ENCODE measurements around the gene PCNX3. TPM values are rescaled to one million over a fixed set of nuclear protein-coding genes. Genes with fewer than 3 reads are reported as not detected.

Gene PCNX3
- total RNA-seq, 1 experiment from 2014 or later: 50.4 TPM

DNA sequence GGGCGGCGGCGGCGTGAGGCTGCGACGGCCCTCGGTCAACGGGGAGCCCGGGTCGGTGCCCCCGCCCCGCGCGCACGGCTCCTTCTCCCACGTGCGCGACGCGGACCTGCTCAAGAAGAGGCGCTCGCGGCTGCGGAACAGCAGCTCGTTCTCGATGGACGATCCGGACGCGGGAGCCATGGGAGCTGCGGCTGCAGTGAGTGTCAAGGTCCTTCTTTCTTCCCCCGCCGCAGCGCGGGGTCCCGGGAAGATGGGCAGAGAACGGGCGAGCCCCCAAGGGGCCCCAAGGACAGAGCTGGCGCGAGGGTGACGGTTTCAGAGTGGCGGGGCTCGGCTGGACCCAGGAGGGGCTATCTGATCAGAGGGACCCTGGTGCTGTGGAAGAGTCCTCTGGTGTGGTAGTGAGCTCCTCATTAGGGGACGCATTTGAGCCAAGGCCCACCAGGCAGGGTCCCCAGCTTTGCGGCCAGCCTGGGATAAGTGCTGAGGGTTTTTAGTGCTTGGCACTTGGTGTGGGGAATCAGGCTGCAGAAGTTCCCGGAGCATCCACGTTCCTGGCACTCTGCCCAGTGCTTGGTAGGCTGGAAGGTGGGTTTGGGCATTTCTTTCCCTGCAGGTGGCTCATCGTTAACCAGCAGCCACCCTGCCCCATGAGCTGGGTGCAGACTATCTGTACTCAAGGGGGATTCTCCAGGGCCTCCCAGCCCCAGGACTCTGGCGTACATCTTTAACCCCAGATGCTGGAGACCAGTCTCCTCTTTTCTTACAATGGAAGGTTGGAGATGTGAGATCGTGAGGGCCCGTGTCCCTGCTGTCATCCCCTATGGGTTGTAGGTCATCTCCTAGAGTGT, 30.0 kb upstream of the PCNX3 start:
- ChIA-PET CTCF (interaction anchor here (0.9 to 1.2 kb wide), 3 partner anchors 8 to 45 kb away, joined by 3 to 6 read pairs (median 3); no protein-coding TSS in a partner anchor), POLR2A (interaction anchor here (0.9 kb wide), 1 partner anchor 274 kb away, joined by 3 read pairs; the partner anchor contains the start of gene MUS81), RAD21 (ENCODE audit: low non-redundant PET in 1 of 2, low total read pairs in 2 of 2, uncharacterized antibody in 2 of 2, unreplicated experiment in 2 of 2) (no interaction called here)
- no peaks in the 10 kb centered on the region for H3K27me3 ChIP-seq (ENCODE audit: insufficient read depth, low read length)
- peaks cover 14 to 25% of the 10 kb centered on the region in 2 experiments for H3K4me1 ChIP-seq (ENCODE audit: control insufficient read depth in 1 of 2, insufficient read depth in 2 of 2, low read length in 2 of 2)
- no peaks in the 10 kb centered on the region for H4K20me1 ChIP-seq (ENCODE audit: insufficient read depth)
- H3K9me3 ChIP-seq (ENCODE audit: control insufficient read depth in 1 of 2, insufficient read depth in 1 of 2, low read depth in 1 of 2, low read length in 2 of 2): no peaks in the 10 kb centered on the region
- no peak overlapping the region for H3K9ac ChIP-seq (ENCODE audit: low read length)
- H3K4me2 ChIP-seq (ENCODE audit: low read length): no peak overlapping the region
- no peak for ATAC-seq
- no TSS peak for BruUV-seq (replicated peaks)
- no peaks in the 10 kb centered on the region; a peak in 2 of 4 replicates for H3K36me3 ChIP-seq (ENCODE audit: control insufficient read depth in 1 of 2, insufficient read depth in 2 of 2, low read length in 2 of 2)
- no peak overlapping the region for H3K27ac ChIP-seq (ENCODE audit: low read depth, low read length)
- H3K4me3 ChIP-seq (replicated peaks in 1 of 2; ENCODE audit: low read depth in 1 of 2, low read length in 2 of 2): no peak overlapping the region
- TF ChIP-seq YY1 (IDR thresholded peaks at IDR 0.05; ENCODE audit: extremely low read depth, insufficient replicate concordance, low read depth, low read length): no peak
- TF ChIP-seq CBX3 (IDR thresholded peaks at IDR 0.05; ENCODE audit: low read depth): no peak
- TF ChIP-seq FOSL1 (IDR thresholded peaks at IDR 0.05; ENCODE audit: low read depth): no peak
- TF ChIP-seq POLR2AphosphoS5 (IDR thresholded peaks at IDR 0.05; ENCODE audit: low read depth, low read length): no peak
- no peak for TF ChIP-seq SRF (IDR thresholded peaks at IDR 0.05; ENCODE audit: low read depth)
- no peak for TF ChIP-seq TCF7L2 (IDR thresholded peaks at IDR 0.05; ENCODE audit: borderline replicate concordance, extremely low read depth, insufficient read depth, insufficient read length)
- TF ChIP-seq EGR1 (IDR thresholded peaks at IDR 0.05; ENCODE audit: low read depth): no peak
- TF ChIP-seq ZNF274 (IDR thresholded peaks at IDR 0.05; ENCODE audit: low read depth, low read length): no peak
- no peak for TF ChIP-seq EZH2 (IDR thresholded peaks at IDR 0.05)
- TF ChIP-seq SP1 (IDR thresholded peaks at IDR 0.05; ENCODE audit: low read depth): no peak
- TF ChIP-seq JUND (IDR thresholded peaks at IDR 0.05): no peak
- no peak for TF ChIP-seq EZH2phosphoT487 (IDR thresholded peaks at IDR 0.05; ENCODE audit: borderline replicate concordance)
- TF ChIP-seq, protein P1, sequence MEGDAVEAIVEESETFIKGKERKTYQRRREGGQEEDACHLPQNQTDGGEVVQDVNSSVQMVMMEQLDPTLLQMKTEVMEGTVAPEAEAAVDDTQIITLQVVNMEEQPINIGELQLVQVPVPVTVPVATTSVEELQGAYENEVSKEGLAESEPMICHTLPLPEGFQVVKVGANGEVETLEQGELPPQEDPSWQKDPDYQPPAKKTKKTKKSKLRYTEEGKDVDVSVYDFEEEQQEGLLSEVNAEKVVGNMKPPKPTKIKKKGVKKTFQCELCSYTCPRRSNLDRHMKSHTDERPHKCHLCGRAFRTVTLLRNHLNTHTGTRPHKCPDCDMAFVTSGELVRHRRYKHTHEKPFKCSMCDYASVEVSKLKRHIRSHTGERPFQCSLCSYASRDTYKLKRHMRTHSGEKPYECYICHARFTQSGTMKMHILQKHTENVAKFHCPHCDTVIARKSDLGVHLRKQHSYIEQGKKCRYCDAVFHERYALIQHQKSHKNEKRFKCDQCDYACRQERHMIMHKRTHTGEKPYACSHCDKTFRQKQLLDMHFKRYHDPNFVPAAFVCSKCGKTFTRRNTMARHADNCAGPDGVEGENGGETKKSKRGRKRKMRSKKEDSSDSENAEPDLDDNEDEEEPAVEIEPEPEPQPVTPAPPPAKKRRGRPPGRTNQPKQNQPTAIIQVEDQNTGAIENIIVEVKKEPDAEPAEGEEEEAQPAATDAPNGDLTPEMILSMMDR (IDR thresholded peaks at IDR 0.05 in 2 of 3, conservative IDR thresholded peaks at IDR 0.05 in 1 of 3; ENCODE audit: borderline replicate concordance in 1 of 3, insufficient read depth in 1 of 3, low read depth in 2 of 3, low read length in 2 of 3): no peak
- TF ChIP-seq SIN3A (IDR thresholded peaks at IDR 0.05; ENCODE audit: low read depth): no peak
- no peak for TF ChIP-seq ZFX (IDR thresholded peaks at IDR 0.05)
- no peak overlapping the region for H2AFZ ChIP-seq (ENCODE audit: low read depth, low read length, poor library complexity, severe bottlenecking)
- H3K79me2 ChIP-seq (ENCODE audit: insufficient read depth, low read length): no peaks in the 10 kb centered on the region
- intact Hi-C loops (cut with micrococcal nuclease): no loop called here
- no peak for DNase-seq (ENCODE audit: low read depth, low spot score)
- H3K9me2 ChIP-seq (ENCODE audit: insufficient read depth): no peaks in the 10 kb centered on the region

Data from HCT116 (cell line).